Right lobe of liver (tissue), 6 donors: ENCODE data around the gene ATP11C. TPM values are rescaled to one million over a fixed set of nuclear protein-coding genes. Genes with fewer than 3 reads are reported as not detected.

Experiments
- ATAC-seq, 4 donors: fragments of 200-7000 bp; cut with Tn5 transposase; one replicate each; pipeline ENCODE4 v1.9.1; 2020; ENCODE audit warnings: mild to moderate bottlenecking in 4 of 4, moderate library complexity in 4 of 4
- DNase-seq, 3 donors: peaks; one replicate each; pipeline ENCODE4 v3.0.0-alpha.2; 2020
- H3K27ac ChIP-seq, 3 donors: fragments of 200-600 bp; one replicate each; pipeline ENCODE4 v1.8.0; 2022
- H3K27me3 ChIP-seq, 2 donors: fragments of 200-600 bp; one replicate each; pipeline ENCODE4 v1.8.0; 2022
- H3K36me3 ChIP-seq, 4 donors: fragments of 200-600 bp; sonication (generic) in 1 of 4; one replicate each; pipeline versions ENCODE4 v1.5.1 to v1.8.0; 2017 to 2022; ENCODE audit warnings: control low read depth in 1 of 4
- H3K4me1 ChIP-seq, 4 donors: fragments of 200-600 bp; sonication (generic) in 1 of 4; one replicate each; pipeline versions ENCODE4 v1.5.1 to v1.8.0; 2017 to 2022; ENCODE audit warnings: control low read depth in 1 of 4
- H3K4me3 ChIP-seq, 3 donors: fragments of 200-600 bp; one replicate each; pipeline ENCODE4 v1.8.0; 2022
- H3K9me3 ChIP-seq, 4 donors: fragments of 200-600 bp; sonication (generic) in 1 of 4; one replicate each; pipeline versions ENCODE4 v1.5.1 to v1.8.0; 2017 to 2022; ENCODE audit warnings: control low read depth in 1 of 4
- POLR2A ChIP-seq: fragments of 450-650 bp; IDR thresholded peaks from one replicate; pipeline ENCODE4 v1.6.1; 2017; ENCODE audit warnings: antibody characterized with exemption, mild to moderate bottlenecking
- WGBS: methylation state at CpG from one replicate; pipeline ENCODE4 v1.1.6; 2018; ENCODE audit warnings: low coverage, low lambda C conversion rate; ENCODE audit not compliant: insufficient coverage; ENCODE audit errors: missing lambda C conversion rate; 5-methylcytosine and 5-hydroxymethylcytosine counted together
- intact Hi-C, 2 donors: fragments of 100-400 bp; cut with DNase I; formaldehyde crosslinking; loops; one replicate each; pipeline versions ENCODE4 v1.11.2 to v1.14.1; 2022
- total RNA-seq, 6 experiments: library from RNA; depleted of rRNA in 2 of 6; stranded (reverse); fragments of >200 nt in 2 of 6; fragmentation: NEBNext Ultra II Directional in 3 of 6; extraction: Animal tissue kit (Norgen Biotek cat#: 25700) in 3 of 6; gene quantifications; one replicate each; pipeline versions ENCODE4 v1.1.0 to v1.2.4, GENCODE V29; 2016 to 2023
- TF ChIP-seq, protein P1 (sequence below), 4 donors: fragments of 200-600 bp in 3 of 4; fragments of 450-650 bp in 1 of 4; IDR thresholded peaks; one replicate each; pipeline versions ENCODE4 v1.5.1 to v1.8.0; 2016 to 2022; ENCODE audit warnings: antibody characterized with exemption in 4 of 4, mild to moderate bottlenecking in 2 of 4
- donor health status: DM: no; HTN: yes; CAD: no.
- donor health status: DM: no; HTN: no; CAD: no.
- donor health status: DM: no; HTN: no; CAD: no.
- donor health status: DM: no; HTN: yes; CAD: no.
- donor health status: DM: no; HTN: yes; CAD: no.

The ATP11C gene
- total RNA-seq, 6 experiments from 2014 or later, result 21.4 to 34.0 (median 29.1) TPM

GRCh38 chrX:139828033-139828432 lies 104.8 kb downstream of the ATP11C start:
- H3K4me1 ChIP-seq, result peaks cover 0 to 45% (median 13%) of the 10 kb centered on the region in 4 donors
- peak; percentile 28 to 68 (median 58) for ATAC-seq
- H3K36me3 ChIP-seq, result no peaks in the 10 kb centered on the region
- no peaks in the 10 kb centered on the region for H3K27me3 ChIP-seq
- peak overlapping the region in 1 of 3 donors; percentile 57 for H3K27ac ChIP-seq
- H3K4me3 ChIP-seq, result no peak overlapping the region
- 53% methylated on average over 1 of the region's 1 CpG for WGBS
- DNase-seq, result no peak
- H3K9me3 ChIP-seq, result no peaks in the 10 kb centered on the region
- TF ChIP-seq, protein P1, sequence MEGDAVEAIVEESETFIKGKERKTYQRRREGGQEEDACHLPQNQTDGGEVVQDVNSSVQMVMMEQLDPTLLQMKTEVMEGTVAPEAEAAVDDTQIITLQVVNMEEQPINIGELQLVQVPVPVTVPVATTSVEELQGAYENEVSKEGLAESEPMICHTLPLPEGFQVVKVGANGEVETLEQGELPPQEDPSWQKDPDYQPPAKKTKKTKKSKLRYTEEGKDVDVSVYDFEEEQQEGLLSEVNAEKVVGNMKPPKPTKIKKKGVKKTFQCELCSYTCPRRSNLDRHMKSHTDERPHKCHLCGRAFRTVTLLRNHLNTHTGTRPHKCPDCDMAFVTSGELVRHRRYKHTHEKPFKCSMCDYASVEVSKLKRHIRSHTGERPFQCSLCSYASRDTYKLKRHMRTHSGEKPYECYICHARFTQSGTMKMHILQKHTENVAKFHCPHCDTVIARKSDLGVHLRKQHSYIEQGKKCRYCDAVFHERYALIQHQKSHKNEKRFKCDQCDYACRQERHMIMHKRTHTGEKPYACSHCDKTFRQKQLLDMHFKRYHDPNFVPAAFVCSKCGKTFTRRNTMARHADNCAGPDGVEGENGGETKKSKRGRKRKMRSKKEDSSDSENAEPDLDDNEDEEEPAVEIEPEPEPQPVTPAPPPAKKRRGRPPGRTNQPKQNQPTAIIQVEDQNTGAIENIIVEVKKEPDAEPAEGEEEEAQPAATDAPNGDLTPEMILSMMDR (IDR thresholded peaks at IDR 0.05), result no peak
- no peak for TF ChIP-seq POLR2A
- intact Hi-C loops, result no loop called here

DNA sequence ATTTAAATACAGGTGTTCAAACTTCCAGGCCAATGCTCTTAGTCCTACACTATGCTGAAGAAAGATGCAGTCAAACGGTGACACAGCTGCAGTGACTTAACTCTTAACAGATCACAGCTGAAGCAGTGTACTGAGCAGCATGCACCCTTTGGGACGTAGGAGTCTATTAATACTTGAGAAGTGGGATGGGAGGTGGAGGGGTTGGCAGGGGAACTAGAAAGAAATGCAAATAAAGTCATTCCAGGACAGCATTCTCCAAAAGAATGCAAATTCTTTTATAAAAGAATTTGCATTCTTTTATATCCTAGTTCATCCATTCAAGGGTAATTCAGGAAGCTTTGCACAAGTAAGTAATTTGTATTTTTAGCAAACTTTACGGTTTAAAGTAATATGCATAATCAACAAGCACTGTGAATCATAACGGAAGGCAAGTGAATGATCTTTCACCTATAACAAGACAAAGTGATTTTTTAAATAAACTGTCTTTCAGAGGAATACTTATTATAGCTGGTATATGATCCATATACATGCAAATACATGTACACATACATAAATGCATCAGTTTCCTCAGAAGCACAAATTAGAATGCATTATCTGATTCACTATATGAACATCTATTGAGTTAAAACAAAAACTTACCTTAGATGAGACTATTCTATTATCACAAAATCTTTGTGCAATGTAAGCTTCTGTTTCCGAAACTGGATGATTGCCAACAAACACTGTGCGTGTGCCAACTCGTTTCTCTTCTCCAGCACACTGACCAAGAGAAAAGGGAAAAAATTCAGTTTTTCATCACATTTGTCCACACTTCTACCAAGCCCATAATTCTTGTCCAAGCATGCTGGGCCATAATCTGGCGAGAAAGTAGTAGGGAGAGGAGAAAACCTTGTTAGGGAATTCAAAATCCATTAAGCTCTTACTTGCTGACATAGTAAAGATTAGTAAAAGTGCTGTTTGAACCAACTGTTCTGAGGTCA lies 106.5 kb downstream of the ATP11C start:
- H3K4me3 ChIP-seq, result no peak overlapping the region
- H3K27ac ChIP-seq, result peak overlapping the region in 2 of 3 donors; percentile 14 to 57
- 18% methylated on average over 8 of the region's 8 CpGs for WGBS
- H3K9me3 ChIP-seq, result no peaks in the 10 kb centered on the region
- intact Hi-C loops, result no loop called here
- H3K4me1 ChIP-seq, result peaks cover 0 to 35% (median 10%) of the 10 kb centered on the region in 4 donors
- TF ChIP-seq, protein P1 (IDR thresholded peaks at IDR 0.05), result no peak
- no peak for TF ChIP-seq POLR2A
- ATAC-seq (peak; percentile 49 to 68 (median 55)), DNase-seq (peak in 1 of 3 donors; percentile 45)
- H3K27me3 ChIP-seq, result no peaks in the 10 kb centered on the region
- no peaks in the 10 kb centered on the region for H3K36me3 ChIP-seq

- ATAC-seq, result no peak
- no peak overlapping the region for H3K27ac ChIP-seq
Measured at GRCh38 chrX:139825618-139826017, 107.2 kb downstream of the ATP11C start.

DNA sequence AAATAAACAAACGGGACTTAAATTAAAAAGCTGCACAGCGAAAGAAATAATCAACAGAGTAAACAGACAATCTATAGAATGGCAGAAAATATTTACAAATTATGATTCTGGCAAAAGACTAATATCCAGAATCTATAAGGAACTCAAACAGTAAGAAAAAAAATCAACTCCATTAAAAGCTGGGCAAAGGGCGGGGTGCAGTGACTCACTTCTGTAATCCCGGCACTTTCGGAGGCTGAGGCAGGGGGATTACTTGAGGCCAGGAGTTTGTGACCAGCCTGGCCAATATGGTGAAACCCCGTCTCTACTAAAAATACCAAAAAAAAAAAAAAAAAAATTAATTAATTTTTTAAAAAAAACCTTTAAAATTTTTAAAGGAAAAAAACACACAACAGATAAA lies 109.0 kb downstream of the ATP11C start:
- H3K27ac ChIP-seq, result no peak overlapping the region
- no peak overlapping the region for H3K4me3 ChIP-seq
- WGBS, result 39% methylated on average over 6 of the region's 6 CpGs
- DNase-seq (peak in 1 of 3 donors; percentile 35), ATAC-seq (peak in 2 of 4 donors; percentile 35 to 57)
- no peaks in the 10 kb centered on the region for H3K27me3 ChIP-seq
- H3K4me1 ChIP-seq, result peaks cover 0 to 27% (median 4%) of the 10 kb centered on the region in 4 donors
- no peak for TF ChIP-seq POLR2A
- TF ChIP-seq, protein P1 (IDR thresholded peaks at IDR 0.05), result no peak
- intact Hi-C loops, result no loop called here
- H3K36me3 ChIP-seq, result no peaks in the 10 kb centered on the region
- H3K9me3 ChIP-seq, result no peaks in the 10 kb centered on the region

More at GRCh38 chrX:139825618-139826017, 107.2 kb downstream of the ATP11C start:
- Histone ChIP-seq H3K4me1 (peaks cover 0 to 30% (median 7%) of the 10 kb centered on the region in 4 donors), H3K27me3 (no peaks in the 10 kb centered on the region), H3K9me3 (no peaks in the 10 kb centered on the region), H3K36me3 (no peaks in the 10 kb centered on the region), H3K4me3 (no peak overlapping the region)
- TF ChIP-seq, protein P1 (IDR thresholded peaks at IDR 0.05), result no peak
- TF ChIP-seq POLR2A, result no peak
- intact Hi-C loops, result no loop called here
- WGBS, result 62% methylated on average over 3 of the region's 3 CpGs
- no peak for DNase-seq
